Endothelial cell of hepatic sinusoid (primary cell): ENCODE results near the gene PARM1.

Source experiments
- in situ Hi-C: cut with HindIII; loops from 2 replicates; pipeline ENCODE4 v1.10.0; 2017; ENCODE audit warnings: low sequenced_read_pairs

Gene PARM1

GRCh38 chr4:75065909-75066308, 133.0 kb downstream of the PARM1 start:
- in situ Hi-C loops = no loop called here

- in situ Hi-C loops = no loop called here
Observed at GRCh38 chr4:75069493-75070074, 136.7 kb downstream of the PARM1 start.

- in situ Hi-C loops = no loop called here
Observed at GRCh38 chr4:75071317-75071716, 138.4 kb downstream of the PARM1 start.

GRCh38 chr4:75080888-75081287, 148.0 kb downstream of the PARM1 start:
- in situ Hi-C loops = no loop called here

GRCh38 chr4:75081561-75081960, 148.6 kb downstream of the PARM1 start:
- in situ Hi-C loops = no loop called here

GRCh38 chr4:75087416-75087815, 154.5 kb downstream of the PARM1 start:
- in situ Hi-C loops = no loop called here

- in situ Hi-C loops = no loop called here
Observed at GRCh38 chr4:75087865-75088264, 154.9 kb downstream of the PARM1 start.

GRCh38 chr4:75089206-75089605, 156.3 kb downstream of the PARM1 start:
- in situ Hi-C loops = no loop called here

GRCh38 chr4:75099321-75099720, 166.4 kb downstream of the PARM1 start:
- in situ Hi-C loops = no loop called here
